GM18519 (cell line): ENCODE results near the gene HOXA11.

Experiments used
- ATAC-seq: cut with Tn5 transposase; IDR thresholded peaks from one replicate; pipeline ENCODE4 v1.9.1; 2021; ENCODE audit warnings: mild to moderate bottlenecking, moderate library complexity; ENCODE audit not compliant: unreplicated experiment, low FRiP score

HOXA11 gene

DNA sequence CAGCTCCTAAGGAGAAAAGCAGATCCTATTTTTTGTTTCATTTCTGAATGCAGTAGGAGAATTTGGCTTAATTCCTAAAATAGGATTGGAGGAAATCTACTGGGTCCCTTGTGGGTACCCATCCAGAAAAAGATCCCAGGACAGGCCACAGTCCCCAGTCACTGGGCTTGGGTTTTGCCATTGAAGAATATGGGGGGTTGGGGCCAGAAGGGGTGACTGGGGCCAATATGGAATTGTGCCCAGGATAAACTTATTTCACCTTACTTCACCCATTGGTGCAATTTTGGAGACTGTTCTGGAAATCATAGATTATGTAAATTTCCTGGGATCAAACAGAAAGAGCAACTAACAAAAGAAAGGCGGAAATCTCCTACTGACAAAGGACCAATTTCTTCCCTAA lies 46.6 kb downstream of the HOXA11 start:
- ATAC-seq = no peak

DNA sequence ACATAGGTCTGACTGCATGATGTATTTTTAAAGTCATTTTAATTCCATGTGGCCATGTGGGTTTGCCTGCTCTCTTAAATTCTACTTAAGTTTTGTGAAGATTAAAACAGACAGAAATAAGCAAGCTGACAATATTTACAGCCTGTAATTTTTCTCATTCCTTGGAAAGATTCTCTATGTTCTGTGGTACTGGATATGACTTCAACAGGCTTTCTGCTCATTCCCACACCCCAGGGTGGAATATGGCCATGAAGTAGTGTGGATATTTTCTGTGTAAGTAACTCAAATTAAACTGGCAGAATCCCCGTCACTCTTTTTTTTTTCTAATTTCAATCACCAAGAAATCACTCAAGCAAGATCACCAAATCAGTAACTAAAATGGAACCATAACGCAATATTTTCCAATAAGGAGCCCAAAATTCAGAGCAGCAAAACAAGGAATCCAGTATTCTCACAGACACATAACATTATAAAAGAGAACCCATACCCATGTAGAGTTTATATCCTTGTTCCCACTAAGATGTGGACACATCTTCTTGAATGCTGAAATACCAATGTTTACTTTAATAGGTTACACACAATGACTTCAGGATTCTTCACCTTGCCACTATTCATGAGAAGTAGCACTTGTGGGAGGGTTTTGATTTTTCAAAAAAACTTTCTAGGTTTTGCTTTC lies 47.3 kb downstream of the HOXA11 start:
- ATAC-seq = no peak

DNA sequence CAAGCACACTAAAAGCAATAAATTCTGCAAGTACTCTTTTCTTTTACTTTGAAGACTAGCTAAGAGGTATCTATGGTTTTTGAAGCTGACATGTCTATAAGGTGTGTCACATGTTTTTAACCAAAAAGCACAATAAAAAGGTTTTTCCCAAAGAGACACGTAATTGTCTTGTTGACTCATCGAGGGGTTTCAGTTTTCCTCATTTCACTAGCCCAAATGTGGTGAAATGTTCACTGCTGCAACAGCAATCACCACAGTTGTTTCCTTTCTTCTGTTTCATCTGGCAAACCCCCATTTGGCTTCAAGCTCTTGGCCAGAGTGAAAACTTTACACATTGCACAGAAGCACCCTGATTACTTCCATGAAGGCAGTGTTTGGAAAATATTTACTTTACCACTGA lies 50.6 kb downstream of the HOXA11 start:
- ATAC-seq = no peak

GRCh38 chr7:27133409-27134231 lies 51.4 kb downstream of the HOXA11 start:
- ATAC-seq = no peak

DNA sequence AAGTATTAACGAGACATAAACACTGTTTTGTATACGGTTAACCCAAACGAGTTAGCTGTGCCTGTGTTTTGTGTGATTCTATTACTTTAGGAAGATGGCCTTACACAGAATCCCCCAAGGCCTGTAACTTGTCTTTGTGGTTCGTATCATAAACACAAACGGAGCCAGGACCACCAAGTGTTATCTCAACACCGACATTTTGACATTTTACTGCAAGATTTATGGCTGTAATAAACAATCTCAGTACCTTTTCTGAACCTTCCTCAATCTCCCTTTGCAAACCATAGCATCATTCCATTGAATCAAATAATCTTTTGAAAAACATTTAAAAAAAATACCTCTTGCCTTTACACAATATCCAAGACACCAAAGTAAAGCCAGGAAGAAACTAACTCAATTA lies 52.1 kb downstream of the HOXA11 start:
- no peak for ATAC-seq

DNA sequence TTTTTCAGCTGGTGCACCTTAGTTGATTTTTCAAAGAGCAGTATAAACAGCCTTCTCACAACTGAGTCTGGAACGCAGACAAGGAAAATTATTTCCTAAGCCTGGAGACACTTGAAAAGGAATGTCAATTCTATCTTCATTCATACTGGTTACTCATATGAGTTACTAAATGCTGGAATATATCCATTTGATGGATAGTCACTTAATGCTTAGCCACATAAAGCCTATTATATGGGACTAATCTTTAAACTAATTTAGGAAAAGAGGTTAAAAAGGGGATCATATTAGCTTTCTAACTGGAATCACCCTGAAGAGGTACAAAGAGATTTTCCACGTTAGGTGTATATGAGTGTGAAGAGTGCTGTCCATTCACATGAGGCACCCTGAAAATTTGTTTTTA lies 52.8 kb downstream of the HOXA11 start:
- ATAC-seq = no peak

GRCh38 chr7:27131390-27131819 lies 53.6 kb downstream of the HOXA11 start:
- no peak for ATAC-seq
